DOHH2 (cell line): ENCODE measurements around the gene GRK1.

ENCODE experiments used
- H3F3A ChIP-seq: fragments of 200-600 bp; sonication (generic), shearing (Covaris generic); 2 replicates; pipeline ENCODE4 v1.6.0; 2016; ENCODE audit warnings: antibody characterized with exemption, mild to moderate bottlenecking; ENCODE audit not compliant: control insufficient read depth, insufficient read depth
- H3K27ac ChIP-seq: fragments of 200-600 bp; sonication (generic); 2 replicates; pipeline ENCODE4 v1.5.1; 2014; ENCODE audit warnings: low read depth, mild to moderate bottlenecking, low read length, moderate library complexity
- H3K27me3 ChIP-seq: fragments of 200-600 bp; sonication (generic); 2 replicates; pipeline ENCODE4 v1.6.1; 2014; ENCODE audit warnings: mild to moderate bottlenecking, low read length, mixed read lengths; ENCODE audit not compliant: control insufficient read depth
- H3K36me3 ChIP-seq: fragments of 200-600 bp; sonication (generic); 2 replicates; pipeline ENCODE4 v1.6.1; 2014; ENCODE audit warnings: mild to moderate bottlenecking, low read length, moderate library complexity, mixed read lengths; ENCODE audit not compliant: control insufficient read depth
- H3K4me1 ChIP-seq: fragments of 200-600 bp; sonication (generic); 2 replicates; pipeline ENCODE4 v1.6.1; 2014; ENCODE audit warnings: mild to moderate bottlenecking, low read length, mixed read lengths; ENCODE audit not compliant: control insufficient read depth
- H3K4me2 ChIP-seq: fragments of 200-600 bp; sonication (generic); 2 replicates; pipeline ENCODE4 v1.6.0; 2014; ENCODE audit warnings: mild to moderate bottlenecking, low read length, moderate library complexity
- H3K4me3 ChIP-seq: fragments of 200-600 bp; sonication (generic); 2 replicates; pipeline ENCODE4 v1.5.1; 2014; ENCODE audit warnings: mild to moderate bottlenecking, low read length, mixed read lengths
- H3K79me2 ChIP-seq: fragments of 200-600 bp; sonication (generic); 2 replicates; pipeline ENCODE4 v1.6.1; 2014; ENCODE audit warnings: mild to moderate bottlenecking, low read length, mixed read lengths; ENCODE audit not compliant: control insufficient read depth
- H3K9me2 ChIP-seq: fragments of 200-600 bp; sonication (generic); replicated peaks from 2 replicates; pipeline ENCODE4 v1.6.1; 2014; ENCODE audit warnings: mild to moderate bottlenecking, low read length, mixed read lengths; ENCODE audit not compliant: control insufficient read depth
- H3K9me3 ChIP-seq: fragments of 200-600 bp; sonication (generic); 2 replicates; pipeline ENCODE4 v1.6.1; 2014; ENCODE audit warnings: antibody characterized with exemption, low read length, mixed read lengths; ENCODE audit not compliant: control insufficient read depth, insufficient read depth
- H4K20me1 ChIP-seq: fragments of 200-600 bp; sonication (generic); 2 replicates; pipeline ENCODE4 v1.6.0; 2014; ENCODE audit warnings: low read depth, mild to moderate bottlenecking, antibody characterized with exemption, low read length, moderate library complexity; ENCODE audit not compliant: control insufficient read depth, insufficient read depth
- EZH2phosphoT487 ChIP-seq: fragments of 200-600 bp; sonication (generic); IDR thresholded peaks from 2 replicates; pipeline ENCODE4 v1.6.1; 2017; ENCODE audit warnings: borderline replicate concordance, mild to moderate bottlenecking, antibody characterized with exemption, low read length, moderate library complexity, mixed read lengths
- TF ChIP-seq, protein P1 (sequence below): fragments of 200-600 bp; sonication (generic); IDR thresholded peaks from one replicate; pipeline ENCODE4 v1.5.1; 2014; ENCODE audit warnings: antibody characterized with exemption, mild to moderate bottlenecking, low read depth, low read length; ENCODE audit not compliant: poor library complexity, severe bottlenecking

The GRK1 gene

DNA sequence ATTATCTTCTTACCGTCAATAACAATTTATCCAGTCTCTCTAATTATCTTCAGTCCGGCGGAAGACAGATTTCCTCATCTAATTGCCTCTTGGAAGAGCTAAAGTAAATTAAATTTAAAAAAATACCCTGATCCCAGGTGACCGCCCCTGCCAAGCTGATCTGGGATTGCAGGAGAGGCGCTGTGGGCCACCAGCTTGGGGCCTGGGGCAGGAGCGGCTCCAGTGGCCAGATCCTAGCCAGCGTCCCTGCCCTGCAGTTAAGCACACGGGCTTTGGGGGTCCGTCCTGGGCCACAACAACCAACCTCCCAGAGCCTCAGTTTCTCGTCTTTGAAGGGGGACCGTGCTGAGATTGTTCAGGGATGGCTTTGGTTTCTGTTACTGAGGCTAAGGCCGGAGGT, 79.7 kb downstream of the GRK1 start:
- no peaks in the 10 kb centered on the region for H3K27me3 ChIP-seq

DNA sequence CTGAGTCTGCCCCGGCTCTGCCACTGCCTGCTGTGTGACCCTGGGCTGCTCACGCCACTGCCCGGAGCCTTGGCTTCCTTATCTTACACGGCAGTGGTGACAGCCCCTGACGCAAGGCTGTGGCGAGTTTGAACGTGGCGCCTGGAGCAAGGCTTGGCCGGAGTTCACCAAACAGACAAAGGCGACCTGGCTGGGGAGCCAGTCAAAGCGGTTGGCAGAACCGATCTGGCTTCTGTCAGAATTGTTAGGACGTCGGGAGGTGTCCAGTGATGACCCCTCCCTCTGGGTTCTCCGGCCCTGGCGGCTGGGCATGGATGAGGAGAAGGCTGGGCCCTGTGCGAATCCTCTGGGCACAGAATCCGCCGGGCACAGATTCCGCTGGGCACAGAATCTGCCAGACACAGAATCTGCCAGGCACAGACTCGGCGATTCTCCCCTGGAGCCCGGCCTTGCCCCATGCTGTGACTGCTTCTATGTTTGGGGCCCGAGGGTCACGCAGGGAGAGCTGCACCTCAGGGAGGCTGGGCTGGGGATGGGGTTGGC, 80.3 kb downstream of the GRK1 start:
- TF ChIP-seq, protein P1, sequence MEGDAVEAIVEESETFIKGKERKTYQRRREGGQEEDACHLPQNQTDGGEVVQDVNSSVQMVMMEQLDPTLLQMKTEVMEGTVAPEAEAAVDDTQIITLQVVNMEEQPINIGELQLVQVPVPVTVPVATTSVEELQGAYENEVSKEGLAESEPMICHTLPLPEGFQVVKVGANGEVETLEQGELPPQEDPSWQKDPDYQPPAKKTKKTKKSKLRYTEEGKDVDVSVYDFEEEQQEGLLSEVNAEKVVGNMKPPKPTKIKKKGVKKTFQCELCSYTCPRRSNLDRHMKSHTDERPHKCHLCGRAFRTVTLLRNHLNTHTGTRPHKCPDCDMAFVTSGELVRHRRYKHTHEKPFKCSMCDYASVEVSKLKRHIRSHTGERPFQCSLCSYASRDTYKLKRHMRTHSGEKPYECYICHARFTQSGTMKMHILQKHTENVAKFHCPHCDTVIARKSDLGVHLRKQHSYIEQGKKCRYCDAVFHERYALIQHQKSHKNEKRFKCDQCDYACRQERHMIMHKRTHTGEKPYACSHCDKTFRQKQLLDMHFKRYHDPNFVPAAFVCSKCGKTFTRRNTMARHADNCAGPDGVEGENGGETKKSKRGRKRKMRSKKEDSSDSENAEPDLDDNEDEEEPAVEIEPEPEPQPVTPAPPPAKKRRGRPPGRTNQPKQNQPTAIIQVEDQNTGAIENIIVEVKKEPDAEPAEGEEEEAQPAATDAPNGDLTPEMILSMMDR: no peak
- no peak for TF ChIP-seq EZH2phosphoT487
- Histone ChIP-seq H4K20me1 (no peaks in the 10 kb centered on the region), H3K4me3 (no peak overlapping the region), H3K4me2 (no peak overlapping the region), H3K9me3 (peaks cover 19% of the 10 kb centered on the region; the same call in 1 of the 2 replicates), H3K27ac (no peak overlapping the region), H3K79me2 (no peaks in the 10 kb centered on the region), H3K36me3 (no peaks in the 10 kb centered on the region), H3K9me2 (no peaks in the 10 kb centered on the region), H3F3A (peaks cover 10% of the 10 kb centered on the region), H3K4me1 (no peaks in the 10 kb centered on the region), H3K27me3 (no peaks in the 10 kb centered on the region)

More for the DNA sequence above, 79.7 kb downstream of the GRK1 start:
- Histone ChIP-seq H3F3A (peaks cover 10% of the 10 kb centered on the region), H3K9me2 (no peaks in the 10 kb centered on the region), H3K4me2 (no peak overlapping the region), H3K79me2 (no peaks in the 10 kb centered on the region), H3K27ac (no peak overlapping the region), H3K4me3 (no peak overlapping the region), H3K4me1 (no peaks in the 10 kb centered on the region), H3K9me3 (peaks cover 19% of the 10 kb centered on the region; the same call in 1 of the 2 replicates), H3K36me3 (no peaks in the 10 kb centered on the region), H4K20me1 (no peaks in the 10 kb centered on the region)
- no peak for TF ChIP-seq EZH2phosphoT487
- TF ChIP-seq, protein P1: no peak

DNA sequence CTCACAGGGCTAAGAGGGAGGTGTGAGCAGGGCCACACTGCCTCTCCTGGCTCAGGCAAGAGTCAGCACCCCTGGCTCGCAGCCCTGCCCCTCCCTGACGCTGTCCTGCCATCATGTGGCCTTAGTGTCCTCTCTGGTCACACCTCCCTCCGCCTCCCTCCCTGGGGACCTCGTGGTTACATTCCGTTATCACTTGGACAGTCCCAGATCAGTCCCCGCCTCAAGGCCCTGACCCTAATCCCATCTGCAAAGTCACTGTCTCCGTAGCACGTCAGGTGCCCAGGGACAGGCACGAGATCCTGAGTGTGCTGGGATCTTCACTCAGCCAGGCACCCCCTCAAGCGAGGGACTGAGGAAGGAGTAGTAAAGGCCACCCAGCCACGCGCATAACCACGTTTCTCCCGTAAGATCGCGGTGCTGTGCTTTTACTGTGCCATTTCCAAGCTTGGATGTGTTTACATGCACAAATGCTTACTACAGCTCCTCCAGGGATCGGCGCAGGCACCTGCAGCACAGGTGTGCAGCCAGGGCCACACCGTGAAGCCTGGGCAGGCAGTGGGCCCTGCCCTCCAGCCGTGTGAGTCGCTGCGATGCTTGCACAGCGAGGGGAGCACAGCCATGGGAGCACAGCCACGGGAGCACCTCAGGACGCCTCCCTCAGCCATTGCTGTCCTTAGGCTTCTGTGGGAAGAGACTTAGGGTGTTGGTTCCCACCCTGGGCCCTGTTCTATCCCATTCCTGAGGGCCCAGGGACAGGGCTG, 81.3 kb downstream of the GRK1 start:
- Histone ChIP-seq H3K27me3 (no peaks in the 10 kb centered on the region), H3K36me3 (no peaks in the 10 kb centered on the region), H3K4me3 (no peak overlapping the region), H3F3A (peaks cover 10% of the 10 kb centered on the region), H3K79me2 (no peaks in the 10 kb centered on the region), H3K9me2 (no peaks in the 10 kb centered on the region), H3K4me1 (no peaks in the 10 kb centered on the region), H3K27ac (no peak overlapping the region), H4K20me1 (no peaks in the 10 kb centered on the region), H3K4me2 (no peak overlapping the region), H3K9me3 (peaks cover 25% of the 10 kb centered on the region; the same call in 1 of the 2 replicates)
- TF ChIP-seq EZH2phosphoT487: no peak
- TF ChIP-seq, protein P1: no peak
